ENCODE results near the gene C3AR1. TPM values are rescaled to one million over a fixed set of nuclear protein-coding genes. Genes with fewer than 3 reads are reported as not detected.
"Not testable (repeated sequence)": the region's sequence is repeated elsewhere in the genome, so short reads cannot be mapped to it uniquely, and the experiment has no call there.

C3AR1 gene
- total and polyA plus RNA-seq, 10 donors = 6.9 to 43.6 (median 32.4) TPM

DNA sequence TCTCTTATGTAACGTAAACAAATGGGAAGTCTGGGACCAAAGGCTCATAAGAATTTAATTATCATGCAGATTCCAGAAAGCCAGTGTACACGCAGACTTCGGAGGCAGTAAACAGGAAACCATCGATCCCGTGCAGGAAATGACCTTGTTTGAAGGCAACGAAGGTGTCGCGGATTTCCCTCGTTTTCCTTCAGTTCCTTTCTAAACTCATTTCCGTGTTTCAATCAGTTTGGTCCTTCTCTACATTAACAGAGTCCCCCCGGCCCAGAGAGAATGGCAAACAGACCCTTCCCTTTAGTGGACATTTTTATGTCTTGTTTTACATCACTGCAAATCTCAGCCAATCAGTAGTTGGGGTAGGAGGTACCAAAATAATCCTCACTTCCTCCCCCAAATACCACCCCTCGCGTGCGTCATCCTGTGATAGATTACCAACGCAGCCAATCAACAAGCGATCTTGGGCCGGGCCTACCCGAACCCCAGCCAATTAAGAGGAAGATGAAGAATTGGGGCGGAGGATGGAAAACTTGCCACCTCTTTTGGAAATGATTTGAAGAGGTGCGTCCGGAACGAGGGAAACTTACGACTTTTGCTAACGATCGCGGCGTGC lies 39.8 kb downstream of the C3AR1 start:
- peak; percentile 95 for DNase-seq
- intact Hi-C loops (cut with DNase I; ENCODE audit: low total_unique reads) = no loop called here
- 0 to 1% (median 1%) methylated on average over 27 of the region's 27 CpGs for whole genome bisulfite sequencing, 5 donors

DNA sequence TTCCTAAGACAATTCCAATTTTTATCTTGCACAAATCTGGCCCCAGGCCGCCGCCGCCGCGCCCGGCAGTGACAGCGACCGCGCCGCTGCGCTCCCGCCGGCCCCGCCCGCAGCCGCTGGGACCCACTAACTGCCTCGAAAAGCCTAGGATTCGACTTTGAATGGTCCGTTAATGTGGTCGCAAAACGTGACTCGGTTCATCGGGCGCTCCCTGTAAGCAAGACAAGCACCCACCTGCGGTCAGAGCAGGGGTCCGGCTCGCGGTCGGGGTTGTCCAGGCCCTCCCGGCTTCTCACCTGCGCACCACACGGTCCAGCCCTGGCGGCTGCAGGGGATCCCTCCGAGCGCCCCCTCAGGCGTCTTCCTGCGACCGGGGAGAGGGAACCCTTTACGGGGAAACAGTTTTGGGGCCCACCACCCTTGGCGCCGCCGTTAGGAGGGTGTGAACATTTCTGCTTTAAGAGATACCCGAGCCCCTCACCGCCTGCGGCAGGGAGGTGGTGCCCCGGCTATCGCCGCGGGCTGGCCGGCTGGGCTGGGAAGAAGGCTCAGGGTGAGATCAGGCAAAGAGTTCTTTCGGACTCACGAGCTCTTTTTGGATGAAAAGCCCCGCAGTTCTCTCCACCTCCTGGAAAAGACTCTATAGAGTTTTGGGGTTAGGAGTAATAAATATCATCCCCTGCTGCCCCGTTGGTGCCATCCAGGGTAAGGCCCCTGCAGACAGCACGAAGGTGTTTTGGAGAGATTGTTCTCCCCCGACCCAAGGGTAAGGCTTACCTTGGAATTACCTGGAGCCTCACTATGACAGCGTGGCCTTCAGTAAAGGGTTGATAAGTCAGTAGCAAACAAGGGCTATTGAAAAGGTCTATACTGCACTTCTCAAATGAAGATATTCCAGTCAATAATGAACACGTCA lies 47.2 kb downstream of the C3AR1 start:
- Histone ChIP-seq H3K4me1 (peaks cover 0 to 18% (median 14%) of the 10 kb centered on the region in 6 donors), H3K9me3 (no peaks in the 10 kb centered on the region), H3K4me3 (peak overlapping the region in 6 of 8 donors; percentile 10 to 69 (median 36)), H3K27ac (no peak overlapping the region), H3K27me3 (replicated peaks in 1 of 7) (peaks cover 0 to 66% (median 27%) of the 10 kb centered on the region in 7 donors), H3K36me3 (no peaks in the 10 kb centered on the region)
- 2 to 5% (median 3%) methylated on average over 44 to 58 of the region's 58 CpGs for WGBS, 5 donors
- intact Hi-C loops (cut with DNase I; ENCODE audit: low total_unique reads) = no loop called here
- no peak for TF ChIP-seq POLR2A (IDR thresholded peaks at IDR 0.05)
- TF ChIP-seq, protein P1, sequence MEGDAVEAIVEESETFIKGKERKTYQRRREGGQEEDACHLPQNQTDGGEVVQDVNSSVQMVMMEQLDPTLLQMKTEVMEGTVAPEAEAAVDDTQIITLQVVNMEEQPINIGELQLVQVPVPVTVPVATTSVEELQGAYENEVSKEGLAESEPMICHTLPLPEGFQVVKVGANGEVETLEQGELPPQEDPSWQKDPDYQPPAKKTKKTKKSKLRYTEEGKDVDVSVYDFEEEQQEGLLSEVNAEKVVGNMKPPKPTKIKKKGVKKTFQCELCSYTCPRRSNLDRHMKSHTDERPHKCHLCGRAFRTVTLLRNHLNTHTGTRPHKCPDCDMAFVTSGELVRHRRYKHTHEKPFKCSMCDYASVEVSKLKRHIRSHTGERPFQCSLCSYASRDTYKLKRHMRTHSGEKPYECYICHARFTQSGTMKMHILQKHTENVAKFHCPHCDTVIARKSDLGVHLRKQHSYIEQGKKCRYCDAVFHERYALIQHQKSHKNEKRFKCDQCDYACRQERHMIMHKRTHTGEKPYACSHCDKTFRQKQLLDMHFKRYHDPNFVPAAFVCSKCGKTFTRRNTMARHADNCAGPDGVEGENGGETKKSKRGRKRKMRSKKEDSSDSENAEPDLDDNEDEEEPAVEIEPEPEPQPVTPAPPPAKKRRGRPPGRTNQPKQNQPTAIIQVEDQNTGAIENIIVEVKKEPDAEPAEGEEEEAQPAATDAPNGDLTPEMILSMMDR (IDR thresholded peaks at IDR 0.05 in 8 of 11, conservative IDR thresholded peaks at IDR 0.05 in 3 of 11) = no peak
- TF ChIP-seq POLR2AphosphoS5 (IDR thresholded peaks at IDR 0.05) = no peak
- no peak for DNase-seq

More for the DNA sequence above, 39.8 kb downstream of the C3AR1 start:
- H3K36me3 ChIP-seq = peaks cover 0 to 5% (median 0%) of the 10 kb centered on the region in 6 donors
- H3K4me3 ChIP-seq = peak overlapping the region; percentile 56 to 75 (median 62)
- peak overlapping the region; percentile 96 to 100 (median 100) for H3K27ac ChIP-seq
- H3K4me1 ChIP-seq = peaks cover 0 to 25% (median 10%) of the 10 kb centered on the region in 6 donors
- H3K27me3 ChIP-seq (replicated peaks in 1 of 7) = no peaks in the 10 kb centered on the region
- peak in 1 of 3 donors; percentile 65 for TF ChIP-seq POLR2A (IDR thresholded peaks at IDR 0.05)
- TF ChIP-seq POLR2AphosphoS5 (IDR thresholded peaks at IDR 0.05) = peak in 1 of 3 donors; percentile 85
- TF ChIP-seq, protein P1 (IDR thresholded peaks at IDR 0.05 in 8 of 11, conservative IDR thresholded peaks at IDR 0.05 in 3 of 11) = no peak
- H3K9me3 ChIP-seq = no peaks in the 10 kb centered on the region

DNA sequence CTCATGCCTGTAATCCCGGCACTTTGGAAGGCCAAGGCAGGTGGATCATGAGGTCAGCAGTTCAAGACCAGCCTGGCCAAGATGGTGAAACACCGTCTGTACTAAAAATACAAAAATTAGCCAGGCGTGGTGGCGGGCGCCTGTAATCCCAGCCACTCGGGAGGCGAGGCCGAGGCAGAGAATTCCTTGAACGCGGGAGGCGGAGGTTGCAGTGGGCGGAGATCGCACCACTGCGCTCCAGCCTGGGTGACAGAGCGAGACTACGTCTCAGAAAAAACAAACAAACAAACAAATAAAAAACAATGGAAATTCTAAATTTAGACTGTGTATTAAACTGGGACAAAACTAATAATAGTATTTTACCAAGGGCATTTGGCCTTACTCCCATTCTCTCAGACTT lies 47.9 kb downstream of the C3AR1 start:
- intact Hi-C loops (cut with DNase I; ENCODE audit: low total_unique reads); DNase-seq; H3K36me3 ChIP-seq; H3K27ac ChIP-seq; H3K9me3 ChIP-seq: not testable (repeated sequence)
- Histone ChIP-seq H3K4me3 (peak overlapping the region in 6 of 8 donors; percentile 10 to 69 (median 36)), H3K4me1 (peaks cover 0 to 18% (median 14%) of the 10 kb centered on the region in 6 donors), H3K27me3 (replicated peaks in 1 of 7) (peaks cover 0 to 66% (median 27%) of the 10 kb centered on the region in 7 donors)
- WGBS, 5 donors = 61 to 71% (median 64%) methylated on average over 16 of the region's 16 CpGs

DNA sequence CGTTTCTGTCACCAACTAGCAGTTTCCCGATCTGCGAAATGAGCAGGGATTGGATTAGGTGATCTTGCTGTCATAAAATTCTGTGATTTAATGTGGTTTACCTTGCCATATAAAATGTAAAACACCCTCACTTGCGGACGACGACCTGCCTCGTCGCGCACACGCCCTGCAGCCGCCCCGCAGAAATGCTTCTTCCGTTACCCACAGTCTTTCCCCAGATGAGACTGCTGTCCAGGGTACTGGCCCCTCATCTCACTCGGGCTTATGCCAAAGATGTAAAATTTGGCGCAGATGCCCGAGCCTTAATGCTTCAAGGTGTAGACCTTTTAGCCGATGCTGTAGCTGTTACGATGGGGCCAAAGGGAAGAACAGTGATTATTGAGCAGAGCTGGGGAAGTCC lies 51.3 kb downstream of the C3AR1 start:
- no peak overlapping the region for H3K4me3 ChIP-seq
- H3K4me1 ChIP-seq = peaks cover 0 to 18% (median 14%) of the 10 kb centered on the region in 6 donors
- peaks cover 0 to 85% (median 27%) of the 10 kb centered on the region in 7 donors for H3K27me3 ChIP-seq (replicated peaks in 1 of 7)
- no peak for TF ChIP-seq POLR2AphosphoS5 (IDR thresholded peaks at IDR 0.05)
- TF ChIP-seq, protein P1 (IDR thresholded peaks at IDR 0.05 in 8 of 11, conservative IDR thresholded peaks at IDR 0.05 in 3 of 11) = no peak
- TF ChIP-seq POLR2A (IDR thresholded peaks at IDR 0.05) = no peak
- intact Hi-C loops (cut with DNase I; ENCODE audit: low total_unique reads) = no loop called here
- no peaks in the 10 kb centered on the region for H3K36me3 ChIP-seq
- no peaks in the 10 kb centered on the region for H3K9me3 ChIP-seq
- H3K27ac ChIP-seq = no peak overlapping the region
- DNase-seq = no peak
- 71 to 85% (median 81%) methylated on average over 18 of the region's 18 CpGs for WGBS, 5 donors

All from spleen (tissue), 11 donors.